PC-9 (cell line): ENCODE measurements around the gene NDUFC2. TPM values are rescaled to one million over a fixed set of nuclear protein-coding genes. Genes with fewer than 3 reads are reported as not detected.

Source experiments
- BruUV-seq: library from RNA; stranded (reverse); fragments of 400-500 nt; replicated peaks from 2 replicates; lab custom pipeline; 2021; lab: Mats Ljungman, UMichigan
- CTCF ChIA-PET: fragments of 300-600 bp; sonication (Branson Sonifier 250); formaldehyde crosslinking; loops from one replicate; lab custom pipeline; 2022; ENCODE audit warnings: antibody characterized with exemption; lab: Charles Lee
- POLR2A ChIA-PET: fragments of 300-600 bp; sonication (Branson Sonifier 250); formaldehyde crosslinking; loops from one replicate; lab custom pipeline; 2022; ENCODE audit warnings: antibody characterized with exemption; ENCODE audit not compliant: unreplicated experiment; lab: Charles Lee
- DNase-seq, 2 experiments: peaks; one replicate each; pipeline versions ENCODE4 v3.0.0 to v3.0.0-alpha.2; 2015 to 2022; ENCODE audit warnings: mixed read lengths in 1 of 2
- H2AFZ ChIP-seq: fragments of 200-600 bp; sonication (generic); 2 replicates; pipeline ENCODE4 v1.8.1; 2017; ENCODE audit warnings: antibody characterized with exemption
- H3F3A ChIP-seq: fragments of 200-600 bp; sonication (generic); 2 replicates; pipeline ENCODE4 v1.8.1; 2017; ENCODE audit warnings: antibody characterized with exemption, mild to moderate bottlenecking, low read depth; ENCODE audit not compliant: insufficient read depth
- H3K27ac ChIP-seq: fragments of 200-600 bp; sonication (generic); 2 replicates; pipeline ENCODE4 v1.6.1; 2016; ENCODE audit warnings: mixed run types
- H3K27me3 ChIP-seq: fragments of 200-600 bp; sonication (generic); 2 replicates; pipeline ENCODE4 v1.6.1; 2016; ENCODE audit warnings: low read depth, mixed run types; ENCODE audit not compliant: insufficient read depth
- H3K36me3 ChIP-seq: fragments of 200-600 bp; sonication (generic); 2 replicates; pipeline ENCODE4 v1.6.1; 2016; ENCODE audit warnings: low read depth, mixed run types
- H3K4me1 ChIP-seq: fragments of 200-600 bp; sonication (generic); replicated peaks from 2 replicates; pipeline ENCODE4 v1.6.1; 2016; ENCODE audit warnings: mixed run types; ENCODE audit not compliant: insufficient read depth
- H3K4me2 ChIP-seq: fragments of 200-600 bp; sonication (generic); 2 replicates; pipeline ENCODE4 v1.6.1; 2017; ENCODE audit warnings: mixed run types
- H3K4me3 ChIP-seq: fragments of 200-600 bp; sonication (generic); 2 replicates; pipeline ENCODE4 v1.6.1; 2016; ENCODE audit warnings: mixed run types
- H3K79me2 ChIP-seq: fragments of 200-600 bp; sonication (generic); 2 replicates; pipeline ENCODE4 v1.6.1; 2017; ENCODE audit warnings: low read depth, mixed run types
- H3K9me2 ChIP-seq: fragments of 200-600 bp; sonication (generic); 2 replicates; pipeline ENCODE4 v1.8.1; 2017; ENCODE audit warnings: mild to moderate bottlenecking; ENCODE audit not compliant: insufficient read depth
- H3K9me3 ChIP-seq: fragments of 200-600 bp; sonication (generic); 2 replicates; pipeline ENCODE4 v1.8.1; 2016; ENCODE audit warnings: low read depth; ENCODE audit not compliant: insufficient read depth
- H4K20me1 ChIP-seq: fragments of 200-600 bp; sonication (generic); 2 replicates; pipeline ENCODE4 v1.8.1; 2017; ENCODE audit not compliant: insufficient read depth
- EZH2 ChIP-seq: fragments of 200-600 bp; sonication (generic); IDR thresholded peaks from 2 replicates; pipeline ENCODE4 v1.8.0; 2017; ENCODE audit warnings: antibody characterized with exemption, low read depth
- intact Hi-C: fragments of 100-400 bp; cut with micrococcal nuclease; formaldehyde crosslinking; loops from one replicate; pipeline ENCODE4 v1.10.0; 2022; ENCODE audit not compliant: unreplicated experiment
- total RNA-seq: library from RNA; stranded (reverse); gene quantifications from 2 replicates; pipeline ENCODE4 v1.2.3, GENCODE V29; 2021
- TF ChIP-seq, protein P1 (sequence below): fragments of 200-600 bp; sonication (generic); conservative IDR thresholded peaks from 2 replicates; pipeline ENCODE4 v1.6.1; 2017; ENCODE audit warnings: mixed run types, antibody characterized with exemption, mild to moderate bottlenecking, moderate library complexity

The NDUFC2 gene
- total RNA-seq, 1 experiment from 2014 or later: 380 TPM

DNA sequence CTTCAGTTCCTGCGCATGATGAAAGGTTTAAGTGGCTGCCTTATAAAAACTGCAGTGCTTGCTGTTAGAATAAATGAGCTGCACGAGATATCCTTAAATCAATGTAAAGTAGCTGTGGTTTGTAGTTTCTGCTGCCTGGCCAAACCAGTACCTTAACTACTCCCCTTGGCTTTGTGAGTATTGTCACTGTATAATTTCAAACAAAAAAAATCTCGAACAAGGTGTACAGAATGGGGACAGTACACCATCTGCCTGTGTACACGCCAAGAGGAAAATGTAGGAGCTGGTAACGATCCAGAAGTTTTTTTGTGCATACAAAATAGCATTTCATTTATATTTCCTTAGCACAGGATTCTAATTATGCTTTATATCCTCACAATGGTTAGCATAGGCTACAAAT lies 20.6 kb upstream of the NDUFC2 start:
- H2AFZ ChIP-seq: no peak overlapping the region
- DNase-seq: no peak
- H4K20me1 ChIP-seq: peaks cover 5% of the 10 kb centered on the region; the same call in 1 of the 2 replicates
- intact Hi-C loops: no loop called here
- H3K27me3 ChIP-seq: no peaks in the 10 kb centered on the region
- peaks cover 15% of the 10 kb centered on the region for H3F3A ChIP-seq
- no TSS peak for BruUV-seq
- peak overlapping the region; percentile 49; the same call in 1 of the 2 replicates for H3K27ac ChIP-seq
- ChIA-PET POLR2A (no interaction called here), CTCF (no interaction called here)
- H3K9me2 ChIP-seq: no peaks in the 10 kb centered on the region
- H3K4me2 ChIP-seq: no peak overlapping the region
- peaks cover 17% of the 10 kb centered on the region for H3K4me1 ChIP-seq
- no peaks in the 10 kb centered on the region for H3K9me3 ChIP-seq
- no peak for TF ChIP-seq EZH2
- TF ChIP-seq, protein P1, sequence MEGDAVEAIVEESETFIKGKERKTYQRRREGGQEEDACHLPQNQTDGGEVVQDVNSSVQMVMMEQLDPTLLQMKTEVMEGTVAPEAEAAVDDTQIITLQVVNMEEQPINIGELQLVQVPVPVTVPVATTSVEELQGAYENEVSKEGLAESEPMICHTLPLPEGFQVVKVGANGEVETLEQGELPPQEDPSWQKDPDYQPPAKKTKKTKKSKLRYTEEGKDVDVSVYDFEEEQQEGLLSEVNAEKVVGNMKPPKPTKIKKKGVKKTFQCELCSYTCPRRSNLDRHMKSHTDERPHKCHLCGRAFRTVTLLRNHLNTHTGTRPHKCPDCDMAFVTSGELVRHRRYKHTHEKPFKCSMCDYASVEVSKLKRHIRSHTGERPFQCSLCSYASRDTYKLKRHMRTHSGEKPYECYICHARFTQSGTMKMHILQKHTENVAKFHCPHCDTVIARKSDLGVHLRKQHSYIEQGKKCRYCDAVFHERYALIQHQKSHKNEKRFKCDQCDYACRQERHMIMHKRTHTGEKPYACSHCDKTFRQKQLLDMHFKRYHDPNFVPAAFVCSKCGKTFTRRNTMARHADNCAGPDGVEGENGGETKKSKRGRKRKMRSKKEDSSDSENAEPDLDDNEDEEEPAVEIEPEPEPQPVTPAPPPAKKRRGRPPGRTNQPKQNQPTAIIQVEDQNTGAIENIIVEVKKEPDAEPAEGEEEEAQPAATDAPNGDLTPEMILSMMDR: no peak
- no peak overlapping the region for H3K4me3 ChIP-seq
- H3K79me2 ChIP-seq: no peaks in the 10 kb centered on the region
- peaks cover 17% of the 10 kb centered on the region for H3K36me3 ChIP-seq

DNA sequence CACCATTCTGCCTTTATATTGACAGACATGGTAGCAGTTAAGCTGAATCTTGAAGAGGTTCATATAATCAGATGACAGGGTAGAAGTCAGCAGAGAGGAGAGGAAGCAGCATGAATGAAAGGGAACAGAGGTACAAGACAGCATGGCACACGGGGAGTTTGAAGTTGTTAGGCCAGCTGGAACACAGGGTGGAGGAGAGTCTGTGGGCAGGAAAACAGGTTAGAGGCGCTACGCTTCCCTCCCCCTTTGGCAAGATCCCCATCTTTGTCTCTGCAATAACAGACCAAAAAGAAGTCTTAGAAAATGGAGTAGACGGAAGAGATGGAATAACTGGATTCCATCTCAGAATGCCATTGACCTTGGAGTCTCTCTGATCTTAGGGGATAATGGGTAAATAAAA lies 20.0 kb upstream of the NDUFC2 start:
- no peak overlapping the region for H3K4me3 ChIP-seq
- POLR2A ChIA-PET: no interaction called here
- TF ChIP-seq EZH2: no peak
- H3K27ac ChIP-seq: no peak overlapping the region
- H3K4me2 ChIP-seq: no peak overlapping the region
- H3F3A ChIP-seq: peaks cover 12% of the 10 kb centered on the region; the same call in 1 of the 2 replicates
- H3K9me2 ChIP-seq: no peaks in the 10 kb centered on the region
- no peaks in the 10 kb centered on the region for H3K27me3 ChIP-seq
- intact Hi-C loops: no loop called here
- H3K36me3 ChIP-seq: peaks cover 14% of the 10 kb centered on the region
- H3K4me1 ChIP-seq: peaks cover 17% of the 10 kb centered on the region
- no TSS peak for BruUV-seq
- no peak overlapping the region for H2AFZ ChIP-seq
- peaks cover 5% of the 10 kb centered on the region; the same call in 1 of the 2 replicates for H4K20me1 ChIP-seq
- H3K9me3 ChIP-seq: no peaks in the 10 kb centered on the region
- CTCF ChIA-PET: no interaction called here
- no peaks in the 10 kb centered on the region for H3K79me2 ChIP-seq
- DNase-seq: no peak

DNA sequence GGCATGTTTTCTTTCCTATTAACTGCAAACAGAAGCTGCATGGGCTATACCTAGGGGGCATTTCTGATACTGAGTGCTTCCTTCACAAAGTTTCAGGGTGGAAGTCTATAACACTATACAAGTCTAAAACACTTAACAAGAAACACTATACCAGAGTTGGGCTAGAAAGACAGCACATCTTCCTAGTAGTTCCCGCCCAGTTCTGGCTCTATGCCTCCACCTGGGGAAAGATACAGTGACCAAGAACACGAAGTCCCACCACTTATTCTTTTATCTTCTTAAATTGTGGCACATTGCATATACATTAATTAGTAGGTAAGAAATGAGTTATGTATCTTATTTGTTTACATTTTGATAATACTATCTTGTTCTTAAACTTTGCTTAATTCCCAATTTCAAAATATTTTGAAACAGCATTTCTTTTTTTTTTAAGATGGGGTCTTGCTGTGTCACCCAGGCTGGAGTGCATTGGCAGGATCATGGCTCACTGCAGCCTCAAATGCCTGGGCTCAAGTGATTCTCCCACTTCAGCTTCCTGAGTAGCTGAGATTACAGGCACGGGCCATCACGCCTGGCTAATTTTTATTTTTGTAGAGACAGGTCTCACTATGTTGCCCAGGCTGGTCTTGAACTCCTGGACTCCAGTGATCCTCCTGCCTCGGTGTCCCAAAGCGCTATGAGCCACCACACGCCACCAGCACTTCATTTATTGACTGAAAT lies 18.2 kb upstream of the NDUFC2 start:
- Histone ChIP-seq H4K20me1 (peaks cover 5% of the 10 kb centered on the region; the same call in 1 of the 2 replicates), H3F3A (peaks cover 12% of the 10 kb centered on the region; the same call in 1 of the 2 replicates), H3K4me1 (peaks cover 17% of the 10 kb centered on the region), H3K9me3 (no peaks in the 10 kb centered on the region), H2AFZ (no peak overlapping the region), H3K36me3 (peaks cover 14% of the 10 kb centered on the region), H3K4me2 (no peak overlapping the region), H3K27ac (no peak overlapping the region), H3K27me3 (no peaks in the 10 kb centered on the region), H3K4me3 (no peak overlapping the region), H3K9me2 (no peaks in the 10 kb centered on the region), H3K79me2 (no peaks in the 10 kb centered on the region)
- no peak for DNase-seq
- intact Hi-C loops: no loop called here
- no peak for TF ChIP-seq EZH2
- TF ChIP-seq, protein P1: no peak
- ChIA-PET CTCF (no interaction called here), POLR2A (no interaction called here)
- no TSS peak for BruUV-seq
